ENCODE data around the gene CEACAM16.

The CEACAM16 gene

DNA sequence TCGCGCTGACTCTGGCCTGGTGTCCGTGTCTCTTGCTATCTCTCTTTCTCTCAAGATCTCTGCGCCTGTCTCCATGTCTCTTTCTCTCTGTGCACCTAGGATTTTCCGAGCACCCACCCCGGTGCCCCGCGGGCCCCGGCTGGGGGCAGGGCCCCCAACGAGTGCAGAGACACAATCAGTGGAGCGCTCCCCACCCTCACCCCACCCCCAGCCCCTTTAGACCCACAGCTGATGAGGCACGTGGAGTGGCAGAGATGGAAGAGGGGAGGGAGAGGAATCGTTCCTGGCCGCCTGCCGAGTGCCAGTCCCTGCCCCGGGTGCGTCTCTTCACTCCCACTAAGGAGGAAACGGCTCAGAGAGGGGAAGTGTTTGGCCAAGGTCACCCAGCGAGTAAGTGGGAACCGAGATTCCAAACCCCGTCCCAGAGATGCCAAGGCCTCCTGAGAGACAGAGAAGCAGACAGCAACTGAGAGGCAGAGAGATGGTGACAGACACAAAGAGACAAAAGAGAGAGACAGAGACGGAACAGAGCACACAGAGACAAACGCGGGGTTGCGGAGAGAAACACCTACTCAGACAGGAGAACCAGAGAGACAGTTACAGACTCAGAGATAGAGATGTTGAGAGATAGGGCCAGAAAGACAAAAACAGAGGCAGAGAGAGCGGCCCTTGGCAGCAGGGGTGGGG, 48.9 kb downstream of the CEACAM16 start:
- peak; percentile 31 for DNase-seq

DNA sequence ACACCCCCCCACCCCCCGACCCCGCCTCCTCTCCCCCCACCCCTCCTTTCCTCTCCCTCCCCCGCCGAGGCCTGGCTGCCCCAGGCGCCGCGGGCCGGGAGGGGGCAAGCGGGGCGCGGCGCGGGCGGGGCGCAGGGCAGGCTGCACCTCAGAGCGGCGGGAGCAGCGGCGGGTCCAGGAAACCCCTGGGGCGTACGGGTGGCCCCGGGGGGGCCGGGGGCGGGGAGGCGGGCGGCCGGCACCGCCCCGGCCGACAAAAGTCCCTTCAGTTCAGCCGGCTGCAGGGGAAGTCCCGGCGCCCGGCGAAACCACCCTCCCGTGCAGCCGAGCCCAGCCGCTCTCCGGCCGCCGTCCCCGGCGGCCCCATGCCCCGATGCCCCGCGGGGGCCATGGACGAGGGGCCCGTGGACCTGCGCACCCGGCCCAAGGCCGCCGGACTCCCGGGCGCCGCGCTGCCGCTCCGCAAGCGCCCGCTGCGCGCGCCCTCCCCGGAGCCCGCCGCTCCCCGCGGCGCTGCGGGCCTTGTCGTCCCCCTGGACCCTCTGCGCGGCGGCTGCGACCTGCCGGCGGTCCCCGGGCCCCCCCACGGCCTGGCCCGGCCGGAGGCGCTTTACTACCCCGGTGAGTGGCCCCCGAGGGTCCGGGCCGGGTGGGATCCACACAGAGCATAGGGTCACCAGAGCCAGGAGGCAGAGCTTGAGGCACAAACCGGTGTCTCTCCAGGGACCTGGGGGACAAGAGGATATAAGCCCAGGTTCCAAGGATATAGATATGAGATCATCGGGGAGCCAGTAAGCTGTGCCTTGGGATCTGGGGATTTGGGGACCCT, 49.7 kb downstream of the CEACAM16 start, which contains the start of gene BCL3:
BCL3 (plus strand) TSS at position 283 of the 829 bp plus-strand sequence; CDS start at position 366, 83 bp downstream.
- DNase-seq = peak; percentile 60

DNA sequence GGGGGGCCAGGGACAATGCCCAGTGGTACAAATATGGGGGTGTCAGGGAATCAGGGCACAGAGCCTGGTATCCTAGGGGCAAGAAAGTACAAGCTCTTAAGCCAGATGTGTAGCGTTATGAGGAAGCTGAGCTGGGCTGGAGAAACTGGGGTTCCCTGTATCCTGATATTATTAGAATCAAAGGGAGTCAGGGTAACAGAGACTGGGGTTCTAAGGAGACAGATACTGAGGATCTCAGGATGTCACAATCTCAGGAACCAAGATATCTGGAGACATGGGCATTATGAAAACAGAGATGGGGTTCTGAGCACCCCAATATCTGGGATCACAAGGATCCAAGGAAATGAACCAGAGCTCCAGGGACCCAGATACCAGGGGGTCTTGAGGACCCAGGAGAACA, 50.3 kb downstream of the CEACAM16 start:
- no peak for DNase-seq

DNA sequence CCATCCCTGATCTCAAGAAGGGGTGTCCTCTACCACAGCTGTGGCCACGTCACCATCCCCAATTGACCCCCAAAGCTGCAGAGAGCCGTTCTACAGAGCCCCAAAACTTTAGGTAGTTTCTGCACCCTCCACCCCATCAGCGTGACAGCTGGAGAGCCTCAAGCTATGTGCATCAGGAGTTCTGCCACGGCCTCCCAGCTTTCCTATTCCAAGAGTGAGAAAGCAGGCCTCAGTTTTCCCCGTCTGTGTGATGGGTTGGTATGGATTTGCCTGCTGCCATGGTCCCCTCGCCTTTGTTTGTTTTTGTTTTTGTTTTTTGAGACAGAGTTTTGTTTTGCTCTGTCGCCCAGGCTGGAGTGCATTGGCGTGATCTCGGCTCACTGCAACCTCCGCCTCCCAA, 51.0 kb downstream of the CEACAM16 start:
- DNase-seq = no peak

DNA sequence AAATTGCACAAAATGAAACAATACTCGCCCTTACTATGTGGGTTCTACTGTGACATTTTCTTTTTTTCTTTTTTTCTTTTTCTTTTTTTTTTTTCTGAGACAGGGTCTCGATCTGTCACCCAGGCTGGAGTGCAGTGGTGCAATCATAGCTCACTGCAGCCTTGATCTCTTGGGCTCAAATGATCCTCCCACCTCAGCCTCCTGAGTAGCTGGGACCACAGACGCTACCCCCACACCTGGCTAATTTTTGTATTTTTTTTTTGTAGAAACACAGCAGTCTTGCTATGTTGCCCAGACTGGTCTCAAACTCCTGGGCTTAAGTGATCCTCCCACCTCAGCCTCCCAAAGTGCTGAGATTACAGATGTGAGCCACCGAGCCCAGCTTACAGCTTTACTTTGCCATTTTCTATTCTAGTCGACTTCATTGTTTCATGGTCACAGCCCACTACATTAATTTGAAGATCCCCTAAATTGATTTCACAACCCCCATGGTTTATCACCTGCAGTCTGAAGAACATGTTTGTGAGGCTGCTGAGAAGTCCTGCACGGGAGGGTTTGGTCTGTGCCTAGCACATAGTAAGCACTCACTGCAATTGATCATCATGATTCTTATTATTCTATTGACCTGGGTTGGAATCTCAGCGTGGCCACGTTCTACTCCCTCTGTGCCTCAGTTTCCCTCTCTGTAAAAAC, 53.3 kb downstream of the CEACAM16 start:
- no peak for DNase-seq

DNA sequence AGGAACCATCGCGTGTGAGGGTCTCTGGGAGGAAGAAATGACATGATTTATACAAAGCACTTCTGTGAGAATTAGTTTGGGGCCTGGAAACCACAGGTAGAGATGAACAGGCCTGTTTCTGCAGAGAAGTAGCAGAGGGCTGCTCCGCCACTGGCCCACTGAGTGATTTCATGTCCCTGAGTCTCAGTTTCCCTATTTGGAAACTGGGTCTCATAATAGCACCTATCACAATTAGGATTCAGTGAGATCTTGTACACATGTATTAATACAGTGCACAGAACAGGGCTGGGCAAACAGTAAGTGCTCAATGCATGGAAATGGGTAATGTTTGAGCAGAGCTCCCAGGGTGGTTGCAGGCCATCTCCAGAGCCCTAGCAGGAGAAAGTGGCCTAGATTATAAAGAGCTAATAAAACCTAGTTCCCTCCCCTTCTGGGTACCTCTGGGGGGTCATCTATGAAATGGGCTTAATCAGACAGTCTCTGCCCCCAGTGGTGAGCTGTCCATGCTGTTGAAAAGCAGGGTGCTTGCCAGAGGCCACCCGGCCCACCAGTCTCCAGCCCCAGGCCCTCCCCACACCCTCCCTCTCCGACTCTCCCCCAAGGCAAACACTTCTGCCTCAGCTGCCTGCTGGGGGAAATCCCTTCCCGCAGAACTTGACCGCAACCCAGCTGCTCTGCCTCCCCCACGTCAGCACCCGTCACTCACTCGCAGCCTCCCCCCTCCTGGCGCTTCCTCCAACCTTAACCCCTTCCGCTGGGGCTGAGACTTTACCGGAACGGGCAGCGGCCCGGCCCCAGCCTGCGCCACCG, 54.1 kb downstream of the CEACAM16 start:
- peak; percentile 94 for DNase-seq

DNA sequence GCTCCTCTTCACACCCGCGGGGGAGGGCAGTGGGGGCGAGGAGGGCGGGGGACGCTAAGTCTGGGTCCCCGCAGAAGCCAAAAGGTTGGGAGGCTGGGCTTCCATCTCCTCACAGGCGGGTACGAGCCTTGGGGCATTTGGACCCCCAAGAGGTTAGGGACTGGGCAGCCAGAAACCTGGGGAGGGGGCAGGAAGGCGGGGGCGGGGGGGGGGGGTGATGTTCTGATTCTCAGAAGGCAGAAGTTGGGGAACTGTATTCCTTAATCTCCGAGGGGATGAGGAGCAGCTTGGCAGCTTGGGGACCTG, 54.6 kb downstream of the CEACAM16 start:
- no peak for DNase-seq

DNA sequence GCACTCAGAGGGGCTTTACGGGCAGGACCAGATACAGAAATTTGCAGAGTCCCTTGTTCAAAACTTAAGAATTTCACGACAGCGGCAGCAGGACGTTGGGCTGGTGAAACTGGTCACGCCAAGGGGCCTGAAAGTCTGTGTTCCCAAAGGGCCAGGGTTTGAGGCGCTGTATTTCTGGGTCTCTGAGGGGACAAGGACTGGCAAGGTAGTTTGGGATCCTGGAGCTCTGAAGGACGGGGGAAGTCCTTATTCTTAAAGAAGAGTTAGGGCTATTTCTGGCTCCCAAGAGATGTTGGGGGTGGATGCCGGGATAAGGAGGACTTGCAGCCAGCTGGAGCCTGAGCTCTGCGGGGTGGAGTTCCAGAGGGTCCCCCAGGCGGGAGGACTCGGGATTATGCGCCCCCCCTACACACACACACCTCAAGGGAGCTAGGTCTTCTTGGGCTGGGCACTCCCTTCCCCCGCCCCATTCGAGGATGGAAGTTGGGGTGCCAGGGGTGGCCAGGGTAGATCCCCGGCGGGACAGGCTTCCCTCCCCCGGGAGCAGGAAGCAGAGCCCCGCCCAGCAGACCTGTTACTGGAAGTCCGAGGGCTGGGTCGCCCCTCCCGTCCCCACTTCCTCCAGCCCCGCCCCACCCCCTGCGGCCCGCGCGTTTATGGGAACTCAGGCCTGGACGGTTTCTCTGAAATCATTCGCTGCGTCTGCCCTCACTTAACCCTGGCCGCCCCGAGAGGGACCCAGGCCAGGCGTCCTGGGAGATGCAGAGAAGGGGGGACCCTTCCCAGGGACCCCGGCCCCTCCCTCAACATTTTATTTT, 55.2 kb downstream of the CEACAM16 start:
- DNase-seq = peak; percentile 73

DNA sequence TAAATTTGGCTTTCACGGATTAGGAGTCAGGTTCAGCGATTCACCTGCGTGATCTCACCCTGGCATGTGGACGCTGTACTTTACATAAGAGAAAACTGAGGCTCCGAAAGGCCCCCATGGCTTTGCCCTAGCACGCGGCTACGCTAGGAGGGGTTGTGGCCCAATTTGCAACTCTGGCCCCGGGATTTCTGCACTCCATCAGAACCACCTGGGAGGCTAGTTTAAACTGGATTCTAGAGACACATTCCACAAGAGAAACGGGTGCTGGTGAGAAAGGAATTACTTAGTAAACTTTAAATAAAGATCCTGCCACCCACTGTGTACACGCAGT, 55.8 kb downstream of the CEACAM16 start:
- DNase-seq = no peak

DNA sequence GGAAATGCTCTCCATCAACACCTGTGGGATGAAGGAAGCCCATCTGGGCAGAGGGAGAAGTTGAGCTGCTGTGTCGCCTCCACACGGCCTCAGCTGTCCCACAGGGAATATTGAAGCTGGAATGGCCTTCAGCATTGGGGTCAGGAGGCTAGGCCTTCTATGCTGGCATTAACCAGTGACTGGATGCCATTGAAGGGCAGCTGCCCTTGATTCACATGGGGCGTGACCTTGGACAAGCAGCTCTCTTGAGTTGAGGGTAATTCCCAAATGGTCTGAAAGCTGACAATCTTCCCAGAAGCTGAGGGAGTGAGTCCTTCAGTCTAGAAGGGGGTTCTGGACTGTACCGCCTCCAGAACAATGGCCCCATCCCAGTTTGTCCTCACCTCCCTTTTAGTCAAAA, 56.3 kb downstream of the CEACAM16 start:
- no peak for DNase-seq

DNA sequence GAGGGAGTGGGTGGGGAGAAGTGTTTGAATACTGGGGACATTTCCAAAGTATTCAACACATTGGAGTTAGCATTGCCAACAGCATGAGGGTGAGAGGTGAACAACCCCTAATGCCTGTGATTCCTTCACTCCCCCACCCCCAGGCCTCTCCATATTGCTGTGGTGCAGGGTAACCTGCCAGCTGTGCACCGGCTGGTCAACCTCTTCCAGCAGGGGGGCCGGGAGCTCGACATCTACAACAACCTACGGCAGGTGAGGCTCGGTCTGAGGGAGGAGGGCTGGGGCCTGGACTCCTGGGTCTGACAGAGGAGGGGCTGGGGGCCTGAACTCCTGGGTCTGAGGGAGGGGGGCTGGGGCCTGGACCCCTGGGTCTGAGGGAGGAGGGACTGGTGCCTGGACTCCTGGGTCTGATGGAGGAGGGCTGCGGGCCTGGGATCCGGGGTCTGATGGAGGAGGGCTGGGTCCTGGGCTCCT, 57.2 kb downstream of the CEACAM16 start:
- DNase-seq = no peak

DNA sequence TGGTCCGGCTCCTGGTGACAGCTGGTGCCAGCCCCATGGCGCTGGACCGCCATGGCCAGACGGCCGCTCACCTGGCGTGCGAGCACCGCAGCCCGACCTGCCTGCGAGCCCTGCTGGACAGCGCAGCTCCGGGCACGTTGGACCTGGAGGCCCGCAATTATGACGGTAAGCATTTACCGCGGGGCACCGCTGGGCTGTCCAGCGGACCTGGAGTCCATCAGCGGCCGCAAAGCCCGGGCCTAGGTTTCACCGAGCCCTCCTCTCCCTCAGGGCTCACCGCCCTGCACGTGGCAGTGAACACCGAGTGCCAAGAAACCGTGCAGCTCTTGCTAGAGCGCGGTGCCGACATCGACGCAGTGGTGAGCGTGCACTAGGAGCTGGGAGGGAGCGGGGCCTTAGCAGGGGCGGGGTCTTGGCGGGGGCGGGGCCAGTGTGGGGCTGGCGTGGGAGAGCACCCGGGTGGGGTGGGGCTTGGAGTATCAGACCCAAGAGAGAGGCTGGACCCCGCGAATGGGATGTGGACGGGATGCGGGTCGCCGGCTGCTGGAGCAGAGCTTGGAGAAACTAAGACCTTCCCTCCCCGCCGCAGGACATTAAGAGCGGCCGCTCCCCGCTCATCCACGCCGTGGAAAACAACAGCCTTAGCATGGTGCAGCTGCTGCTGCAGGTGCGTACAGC, 58.2 kb downstream of the CEACAM16 start:
- no peak for DNase-seq

DNA sequence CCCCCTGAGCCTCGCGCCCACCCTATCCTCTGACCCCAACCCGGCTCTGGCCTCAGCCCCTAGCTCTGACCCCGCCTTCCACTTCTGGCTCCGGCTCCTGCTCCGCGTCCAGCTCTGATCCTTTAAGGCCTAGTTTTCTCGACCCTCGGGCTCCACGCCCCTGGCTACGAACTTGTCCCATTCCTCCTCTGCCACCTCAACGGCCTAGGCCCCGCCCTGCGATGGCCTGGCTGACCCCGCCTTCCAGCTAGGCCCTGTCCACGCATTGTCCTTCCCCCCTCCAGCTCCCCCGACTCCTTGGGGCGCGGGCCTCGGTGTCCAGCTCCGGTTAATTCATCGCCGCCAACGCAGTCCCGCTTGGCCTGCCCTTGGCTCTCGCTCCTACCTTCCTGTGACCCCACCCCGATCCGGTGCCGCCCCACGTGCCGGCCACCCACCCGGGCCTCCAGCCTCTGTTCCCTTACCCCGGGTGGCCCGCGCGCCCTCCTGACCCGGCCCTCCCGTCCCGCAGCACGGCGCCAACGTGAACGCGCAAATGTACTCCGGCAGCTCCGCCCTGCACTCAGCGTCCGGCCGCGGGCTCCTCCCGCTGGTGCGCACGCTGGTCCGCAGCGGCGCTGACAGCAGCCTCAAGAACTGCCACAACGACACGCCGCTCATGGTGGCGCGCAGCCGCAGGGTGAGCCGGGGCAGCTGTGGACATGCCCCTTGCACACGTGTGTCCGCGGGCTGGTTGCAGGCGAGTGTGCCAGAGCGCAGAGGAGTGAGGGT, 59.0 kb downstream of the CEACAM16 start:
- no peak for DNase-seq

DNA sequence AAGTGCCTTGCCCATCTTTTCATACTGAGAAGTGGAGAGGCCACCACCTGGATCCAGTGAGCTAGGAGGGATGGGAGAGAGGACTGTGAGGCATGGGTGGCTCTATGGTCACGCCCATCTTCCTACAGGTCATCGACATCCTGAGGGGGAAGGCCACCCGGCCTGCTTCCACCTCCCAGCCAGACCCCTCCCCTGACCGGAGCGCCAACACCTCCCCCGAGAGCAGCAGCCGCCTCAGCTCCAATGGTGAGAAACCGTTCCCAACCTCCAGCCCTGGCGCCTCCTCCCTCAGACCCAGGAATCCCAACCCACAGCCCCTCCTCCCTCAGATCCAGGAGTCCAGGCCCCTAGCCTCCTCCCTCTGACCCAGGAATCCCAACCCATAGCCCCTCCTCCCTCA, 59.6 kb downstream of the CEACAM16 start:
- DNase-seq = no peak

DNA sequence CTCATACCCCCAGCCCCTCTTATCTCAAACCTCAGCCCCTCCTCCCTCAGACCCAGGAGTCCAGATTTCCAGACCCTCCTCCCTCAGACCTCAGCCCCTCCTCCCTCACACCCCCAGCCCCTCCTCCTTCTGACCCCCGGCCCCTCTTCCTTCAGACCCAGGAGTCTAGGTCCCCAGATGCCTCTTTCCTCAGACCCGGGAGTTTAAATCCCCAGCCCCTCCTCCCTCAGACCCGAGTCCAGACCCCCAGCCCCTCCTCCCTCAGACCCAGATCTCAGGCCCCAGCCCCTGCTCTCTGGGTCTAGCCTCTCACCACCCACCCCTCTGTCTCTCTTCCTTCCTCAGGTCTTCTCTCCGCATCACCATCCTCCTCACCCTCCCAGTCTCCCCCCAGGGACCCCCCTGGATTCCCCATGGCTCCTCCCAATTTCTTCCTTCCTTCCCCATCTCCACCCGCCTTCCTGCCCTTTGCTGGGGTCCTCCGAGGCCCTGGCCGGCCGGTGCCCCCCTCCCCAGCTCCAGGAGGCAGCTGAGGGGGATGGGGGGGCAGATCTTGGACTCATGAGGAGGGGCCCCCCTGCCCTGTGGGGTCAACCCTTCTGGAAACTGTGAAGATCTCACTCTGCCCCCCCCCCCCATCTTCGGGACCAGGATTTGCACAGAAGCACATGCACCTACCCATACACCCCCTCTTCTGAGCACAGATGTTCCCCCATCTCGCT, 60.3 kb downstream of the CEACAM16 start:
- no peak for DNase-seq
